Stimulated activated CD4-positive, alpha-beta T cell treated with anti-CD3 and anti-CD28 coated beads, Interleukin-4, amount 100 ng/mL, for 4 hours (primary cell): Measurements from ENCODE around the gene RAB5B.
"Not testable (repeated sequence)": the region's sequence is repeated elsewhere in the genome, so short reads cannot be mapped to it uniquely, and the experiment has no call there.

Experiments
- DNase-seq, 2 experiments: peaks; one replicate each; pipeline ENCODE4 v3.0.0-alpha.2; 2020

Gene RAB5B

DNA sequence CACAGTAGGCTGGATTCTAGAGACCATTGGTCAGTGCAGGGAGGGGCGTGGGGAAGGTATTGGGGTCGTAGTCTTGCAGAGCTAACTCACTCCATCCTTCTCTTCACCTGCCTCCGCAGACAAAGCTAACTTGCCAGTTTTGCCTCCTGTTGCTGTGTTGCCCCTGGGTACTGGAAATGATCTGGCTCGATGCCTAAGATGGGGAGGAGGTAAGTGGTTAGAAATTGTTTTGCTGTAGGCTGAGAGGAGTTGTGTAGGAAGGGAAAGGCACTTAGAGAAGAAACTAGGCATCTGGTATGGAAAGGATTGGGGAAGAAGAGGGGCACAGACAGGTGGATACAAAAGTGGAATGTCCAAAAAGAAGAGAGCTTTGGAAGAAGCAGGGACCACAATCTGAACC, 31.8 kb upstream of the RAB5B start:
- DNase-seq, result no peak

DNA sequence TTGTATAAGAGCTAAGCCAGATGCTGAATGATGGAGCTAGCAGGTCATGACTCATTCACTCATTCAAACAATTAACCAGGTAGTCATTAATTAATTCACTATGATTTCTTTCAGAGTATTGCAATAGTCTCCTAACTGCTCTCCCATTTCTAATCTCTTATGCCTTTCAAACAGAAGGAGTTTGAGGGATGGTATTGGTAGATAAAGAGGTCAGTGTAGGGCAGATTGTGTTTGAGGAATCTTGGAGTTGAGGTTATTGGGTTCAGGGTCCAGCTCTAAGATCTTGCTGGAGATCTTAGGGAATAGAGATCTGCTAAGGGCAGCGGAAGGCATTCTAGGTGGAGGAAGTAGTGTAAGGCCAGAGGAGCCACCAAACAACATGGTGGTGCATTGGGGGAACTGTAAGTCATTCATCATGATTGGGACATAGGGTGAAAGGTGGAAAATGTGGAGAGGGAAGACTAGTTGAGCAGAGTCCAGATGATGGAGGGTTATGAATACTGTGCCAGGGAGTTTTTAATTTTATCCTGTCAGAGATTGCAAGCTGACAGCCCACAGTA, 31.2 kb upstream of the RAB5B start:
- no peak for DNase-seq

DNA sequence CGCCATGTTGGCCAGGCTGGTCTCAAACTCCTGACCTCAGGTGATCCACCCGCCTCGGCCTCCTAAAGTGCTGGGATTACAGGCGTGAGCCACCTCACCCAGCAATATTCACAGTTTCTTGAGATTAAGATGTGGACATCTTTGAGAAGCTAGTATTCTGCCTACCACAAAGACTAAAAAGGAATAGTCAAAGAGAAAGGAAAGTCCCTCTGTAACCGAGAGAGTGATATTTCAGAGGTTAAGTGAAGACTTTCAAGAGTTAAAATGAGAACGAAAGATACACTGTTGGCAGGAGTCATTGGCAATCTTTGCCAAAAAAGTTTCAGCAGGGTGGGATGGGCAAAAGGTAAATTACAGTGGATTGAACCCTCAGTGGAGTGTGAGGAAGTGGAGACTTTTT, 27.3 kb upstream of the RAB5B start:
- DNase-seq, result no peak

DNA sequence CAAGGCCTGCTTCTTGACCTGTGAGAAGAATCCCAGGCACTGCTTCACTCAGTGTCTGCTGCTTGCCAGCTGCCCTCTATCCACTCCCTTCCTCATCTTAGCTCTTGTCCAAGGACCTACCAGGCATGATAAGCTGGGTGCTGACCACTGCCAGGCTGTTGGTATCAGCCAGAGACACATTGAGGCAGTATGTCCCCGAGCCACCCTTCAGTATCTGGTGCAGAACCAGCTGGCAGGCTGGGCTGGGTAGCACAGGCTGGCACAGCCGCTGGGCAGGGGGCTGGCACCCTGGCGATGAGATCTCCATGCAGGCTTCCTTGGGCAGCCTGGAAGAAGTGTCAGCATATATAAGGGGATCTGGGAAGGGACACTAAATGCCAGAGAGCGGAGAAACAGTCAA, 18.5 kb upstream of the RAB5B start:
- DNase-seq, result no peak

DNA sequence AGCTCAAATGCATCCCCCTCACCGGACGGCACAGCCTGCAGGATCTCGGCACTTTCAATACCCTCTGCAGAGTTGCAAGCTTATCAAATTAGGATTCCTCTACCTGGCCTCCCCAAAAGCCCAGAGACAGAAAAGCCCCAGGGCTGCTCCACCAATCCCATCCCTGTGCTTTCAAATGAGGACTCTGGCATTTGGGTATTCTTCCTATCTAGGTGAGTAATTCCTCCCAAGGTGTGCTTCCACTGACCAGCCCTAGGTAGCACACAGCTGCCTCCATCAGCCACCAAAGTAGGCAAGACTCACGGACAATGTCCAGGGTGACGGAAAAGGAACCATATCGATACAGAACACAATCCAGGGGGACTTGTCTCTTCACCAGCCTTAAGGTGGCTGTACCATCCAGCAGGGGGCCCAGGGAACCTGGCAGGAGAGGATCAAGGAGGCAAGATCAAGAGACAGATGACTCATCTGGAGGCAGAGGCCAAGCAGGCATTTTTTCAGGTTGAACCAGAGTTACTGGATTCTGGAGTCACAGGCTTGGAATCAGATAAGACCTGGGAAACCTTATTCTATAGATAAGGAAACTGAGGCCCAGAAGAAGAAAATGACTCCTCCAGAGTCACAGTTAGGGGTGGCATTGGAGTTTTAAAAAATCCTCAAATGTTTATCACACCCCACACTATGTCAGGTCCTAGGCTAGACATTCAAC, 17.9 kb upstream of the RAB5B start:
- peak in 1 of 2 experiments; percentile 44 for DNase-seq

DNA sequence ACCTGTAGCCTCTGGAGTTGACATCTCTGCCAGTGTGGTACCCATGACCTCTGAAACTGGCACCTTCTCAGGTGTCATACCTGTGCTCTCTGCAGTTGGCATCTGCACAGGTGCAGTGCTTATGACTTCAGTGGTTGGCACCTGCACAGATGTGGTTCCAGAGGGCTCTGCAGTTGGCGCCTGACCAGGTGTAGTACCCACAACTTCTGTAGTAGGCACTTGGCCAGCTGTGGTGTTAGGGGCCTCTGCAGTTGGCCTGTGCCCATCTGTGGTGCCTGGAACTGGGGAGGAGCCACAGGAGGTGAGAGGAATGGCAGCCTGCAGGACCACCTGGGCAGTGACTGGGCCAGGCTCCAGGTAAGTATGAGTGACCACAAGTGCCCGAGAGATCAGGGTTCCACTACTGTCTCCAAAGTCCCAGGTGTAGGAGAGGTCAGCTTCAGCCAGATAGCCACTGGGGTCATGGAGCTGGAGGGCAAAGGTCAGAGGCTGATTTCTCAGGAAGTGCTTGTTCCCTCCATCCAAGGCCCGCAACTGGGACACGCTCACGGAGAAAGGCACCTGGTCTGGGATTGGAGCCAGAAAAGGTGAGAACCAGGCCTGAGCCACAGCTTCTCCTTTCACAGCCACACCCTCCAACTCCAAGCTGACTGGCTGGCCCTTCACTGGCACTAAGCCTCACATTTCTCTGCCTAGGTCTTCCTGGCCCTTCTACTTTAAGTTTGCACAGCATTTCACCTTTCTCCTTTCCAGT, 16.6 kb upstream of the RAB5B start:
- no peak for DNase-seq

DNA sequence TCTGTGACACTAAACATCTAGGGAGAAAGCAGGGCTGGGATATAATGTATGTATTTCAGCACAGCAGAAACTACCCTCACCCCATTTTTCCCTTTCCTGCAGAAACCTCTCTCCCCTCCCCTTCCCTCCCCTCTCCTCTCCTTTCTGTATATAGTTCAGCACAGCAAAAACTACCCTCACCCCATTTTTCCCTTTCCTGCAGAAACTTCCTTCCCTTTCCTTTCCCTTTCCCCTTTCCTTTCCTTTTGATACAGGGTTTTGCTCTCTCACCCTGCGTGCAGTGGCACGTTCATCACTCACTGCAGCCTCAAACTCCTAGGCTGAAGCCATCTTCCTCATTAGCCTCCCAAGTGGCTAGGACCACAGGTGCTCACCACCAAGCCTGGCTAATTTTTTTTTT, 10.1 kb upstream of the RAB5B start:
- no peak for DNase-seq

DNA sequence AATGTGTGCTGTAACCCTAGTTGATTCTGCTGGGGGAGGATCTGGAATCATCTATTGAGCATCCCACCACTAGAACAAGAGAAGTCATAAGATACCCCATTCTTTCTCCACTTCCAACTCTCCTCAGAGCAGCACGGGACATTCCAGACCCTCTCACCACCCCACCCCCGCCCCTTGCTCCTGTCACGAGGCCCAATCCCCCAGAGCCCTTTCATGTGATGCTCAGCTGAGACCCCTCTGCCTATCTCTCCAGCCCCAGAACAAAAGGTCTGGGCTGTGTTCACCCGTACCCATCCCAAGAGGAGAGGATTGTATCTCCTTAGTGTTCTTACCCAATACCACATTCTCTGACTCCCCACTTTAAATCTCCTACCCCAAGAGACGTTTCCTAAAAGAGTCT, 8.6 kb upstream of the RAB5B start:
- DNase-seq, result no peak

DNA sequence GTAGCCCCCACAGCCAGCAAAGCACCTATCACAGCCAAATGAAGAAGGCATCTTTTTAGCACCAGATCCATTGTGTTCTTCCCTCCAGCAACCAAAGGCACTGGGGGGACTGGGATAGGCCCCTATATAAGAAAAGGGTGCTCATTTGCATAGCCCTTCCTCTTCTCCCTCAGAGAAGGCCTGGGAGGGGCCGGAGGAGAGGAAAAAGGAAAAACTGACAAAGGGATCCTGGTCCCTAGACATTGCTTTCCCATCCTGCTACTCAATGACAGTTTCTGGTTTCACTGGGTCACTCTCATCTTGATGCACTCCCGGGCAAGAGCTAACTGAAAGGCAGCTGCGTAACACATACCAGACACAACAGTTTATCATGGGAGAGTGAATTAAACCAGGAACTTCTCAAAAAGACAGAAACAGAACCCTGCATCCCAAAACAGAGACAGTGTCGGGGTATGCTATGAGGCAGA, 7.9 kb upstream of the RAB5B start, which contains the start of gene PMEL:
Gene PMEL (minus strand): TSS at position 102 of the 467 bp plus-strand sequence. CDS start 31 bp downstream, at position 71.
- no peak for DNase-seq

DNA sequence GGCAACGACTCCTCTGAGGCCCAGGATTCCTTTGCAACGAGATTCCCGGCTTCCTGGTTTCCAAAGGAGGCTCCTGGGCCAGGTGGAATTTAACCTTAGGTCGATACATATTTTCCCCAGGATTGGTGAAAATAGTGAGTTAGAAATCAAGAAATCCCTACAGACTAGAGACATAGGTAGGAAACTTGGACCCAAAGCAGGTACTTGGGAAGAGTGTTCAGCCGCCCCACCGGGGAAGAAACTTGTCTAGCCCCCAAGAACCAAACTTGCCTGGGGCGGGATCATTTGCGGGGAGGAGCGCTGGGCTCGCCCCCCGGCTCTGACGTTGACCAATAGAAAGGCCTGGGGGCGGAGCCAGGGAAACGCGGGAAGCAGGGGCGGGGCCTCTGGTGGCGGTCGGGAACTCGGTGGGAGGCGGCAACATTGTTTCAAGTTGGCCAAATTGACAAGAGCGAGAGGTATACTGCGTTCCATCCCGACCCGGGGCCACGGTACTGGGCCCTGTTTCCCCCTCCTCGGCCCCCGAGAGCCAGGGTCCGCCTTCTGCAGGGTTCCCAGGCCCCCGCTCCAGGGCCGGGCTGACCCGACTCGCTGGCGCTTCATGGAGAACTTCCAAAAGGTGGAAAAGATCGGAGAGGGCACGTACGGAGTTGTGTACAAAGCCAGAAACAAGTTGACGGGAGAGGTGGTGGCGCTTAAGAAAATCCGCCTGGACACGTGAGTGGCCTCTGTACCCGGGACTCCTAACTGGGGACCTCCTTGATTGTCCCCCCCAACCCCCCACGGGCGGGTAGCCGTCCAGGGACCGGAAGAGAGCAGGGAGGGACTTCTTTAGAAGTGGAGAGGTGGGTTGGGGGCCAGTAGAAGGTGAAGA, 7.2 kb upstream of the RAB5B start, which contains the start of gene CDK2:
Gene CDK2 (plus strand): TSS at position 423 of the 874 bp plus-strand sequence. CDS start 179 bp downstream, at position 602.
- DNase-seq, result peak; percentile 88 to 92

DNA sequence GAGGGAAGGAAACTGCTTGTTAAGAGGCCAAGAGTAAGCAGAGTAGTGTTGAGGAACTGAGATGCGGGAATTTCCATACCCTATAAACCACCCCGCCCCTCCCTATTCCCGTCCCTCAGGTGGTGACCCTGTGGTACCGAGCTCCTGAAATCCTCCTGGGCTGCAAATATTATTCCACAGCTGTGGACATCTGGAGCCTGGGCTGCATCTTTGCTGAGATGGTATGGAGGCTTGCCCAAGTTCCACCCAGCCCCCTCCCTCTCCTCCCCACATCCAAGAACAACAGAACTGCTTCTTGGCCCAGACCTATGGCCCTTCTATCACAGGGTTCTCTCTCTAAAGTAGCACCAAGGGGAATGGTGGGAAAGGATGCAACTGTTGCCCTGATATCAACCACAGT, 4.5 kb upstream of the RAB5B start:
- DNase-seq, result no peak

DNA sequence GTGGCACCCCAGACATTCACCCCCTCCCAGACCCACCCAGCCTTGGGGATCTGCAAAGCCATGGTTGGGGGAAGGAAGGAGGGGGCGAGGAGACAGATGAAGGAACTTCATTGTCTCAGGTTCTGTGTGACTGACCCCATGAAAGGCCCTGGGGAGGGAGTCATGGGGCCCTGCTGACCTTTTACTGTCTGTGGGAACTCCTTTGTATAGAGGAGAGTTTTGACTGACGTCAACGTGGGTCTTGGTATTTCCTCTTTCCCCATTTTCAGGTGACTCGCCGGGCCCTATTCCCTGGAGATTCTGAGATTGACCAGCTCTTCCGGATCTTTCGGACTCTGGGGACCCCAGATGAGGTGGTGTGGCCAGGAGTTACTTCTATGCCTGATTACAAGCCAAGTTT, 3.1 kb upstream of the RAB5B start:
- no peak for DNase-seq

DNA sequence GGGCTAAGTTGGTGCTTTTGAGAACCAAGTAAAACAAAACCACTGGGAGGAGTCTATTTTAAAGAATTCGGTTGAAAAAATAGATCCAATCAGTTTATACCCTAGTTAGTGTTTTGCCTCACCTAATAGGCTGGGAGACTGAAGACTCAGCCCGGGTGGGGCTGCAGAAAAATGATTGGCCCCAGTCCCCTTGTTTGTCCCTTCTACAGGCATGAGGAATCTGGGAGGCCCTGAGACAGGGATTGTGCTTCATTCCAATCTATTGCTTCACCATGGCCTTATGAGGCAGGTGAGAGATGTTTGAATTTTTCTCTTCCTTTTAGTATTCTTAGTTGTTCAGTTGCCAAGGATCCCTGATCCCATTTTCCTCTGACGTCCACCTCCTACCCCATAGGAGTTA, 1.8 kb upstream of the RAB5B start:
- no peak for DNase-seq

DNA sequence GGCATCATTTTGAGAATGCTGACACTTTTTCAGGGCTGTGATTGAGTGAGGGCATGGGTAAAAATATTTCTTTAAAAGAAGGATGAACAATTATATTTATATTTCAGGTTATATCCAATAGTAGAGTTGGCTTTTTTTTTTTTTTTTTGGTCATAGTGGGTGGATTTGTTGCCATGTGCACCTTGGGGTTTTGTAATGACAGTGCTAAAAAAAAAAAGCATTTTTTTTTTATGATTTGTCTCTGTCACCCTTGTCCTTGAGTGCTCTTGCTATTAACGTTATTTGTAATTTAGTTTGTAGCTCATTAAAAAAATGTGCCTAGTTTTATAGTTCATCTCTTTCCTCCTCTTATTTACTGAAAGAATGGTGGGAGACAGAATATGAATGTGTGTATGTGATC, 1.4 kb upstream of the RAB5B start:
- DNase-seq, result no peak

DNA sequence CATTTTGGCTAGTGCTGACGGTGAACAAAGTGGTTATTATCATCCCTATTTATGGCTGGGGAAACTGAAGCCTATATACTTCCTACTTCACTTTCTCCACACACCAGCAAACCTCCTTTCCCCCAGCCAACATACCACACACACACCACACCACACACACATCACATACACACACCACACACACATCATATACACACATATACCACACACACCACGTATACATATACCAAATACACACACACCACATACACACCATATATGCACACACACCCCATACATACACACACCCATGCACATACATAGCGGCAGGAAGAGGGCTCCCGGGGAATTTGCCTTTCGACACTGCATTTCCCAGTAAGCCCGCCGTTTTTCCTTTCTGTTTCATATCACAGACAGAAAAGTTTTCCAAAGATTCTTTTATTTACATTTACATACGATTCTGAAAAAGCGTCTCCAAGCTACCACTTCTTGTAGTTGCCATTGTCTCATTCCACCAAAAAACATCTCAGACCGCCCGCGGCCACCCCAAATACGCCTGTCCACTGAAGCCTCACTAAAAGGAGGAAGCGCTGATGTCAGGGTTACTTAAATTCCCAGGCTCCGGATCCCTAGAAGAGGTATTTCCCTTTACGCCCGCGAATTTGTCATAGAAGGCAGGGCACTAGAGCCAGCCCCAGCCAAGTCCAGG, 823 bp upstream of the RAB5B start:
- DNase-seq, result no peak

DNA sequence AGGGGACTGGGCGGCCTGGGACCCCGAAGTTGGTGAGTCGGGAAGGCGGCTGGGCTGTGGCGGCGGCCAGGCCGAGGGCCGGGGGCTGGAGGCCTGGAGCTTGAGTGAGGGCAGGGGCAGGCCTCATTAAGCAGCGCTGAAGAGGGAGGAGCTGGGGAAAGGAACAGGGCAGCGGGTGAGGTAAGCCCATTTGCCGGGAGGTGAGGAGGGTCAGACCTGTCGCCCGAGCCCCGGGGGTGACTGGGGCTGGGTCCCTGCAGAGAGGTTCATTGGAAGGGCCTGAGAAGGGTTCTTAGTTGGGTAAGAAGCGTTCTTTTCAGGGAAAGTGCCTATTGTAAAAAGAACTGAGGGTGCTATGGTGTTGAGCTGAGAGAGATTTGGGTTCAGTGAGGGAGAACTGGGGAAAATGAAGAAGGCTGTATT, 441 bp downstream of the RAB5B start:
- DNase-seq, result no peak

DNA sequence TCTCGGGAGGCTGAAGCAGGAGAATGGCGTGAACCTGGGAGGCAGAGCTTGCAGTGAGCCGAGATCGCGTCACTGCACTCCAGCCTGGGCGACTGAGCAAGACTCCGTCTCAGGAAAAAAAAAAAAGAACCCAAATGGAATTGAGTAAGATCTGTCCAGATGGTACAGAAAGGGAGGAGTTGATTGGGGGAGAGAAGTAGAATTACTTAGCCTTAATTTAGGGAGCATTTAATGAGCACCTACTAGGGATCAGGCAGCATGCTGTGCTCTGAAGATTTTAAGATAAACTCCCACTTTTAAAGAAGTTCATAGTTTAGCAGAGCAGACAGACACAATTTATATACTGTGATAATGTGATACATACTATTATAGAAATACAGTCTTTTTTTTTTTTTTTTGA, 4.5 kb downstream of the RAB5B start:
- no peak for DNase-seq

DNA sequence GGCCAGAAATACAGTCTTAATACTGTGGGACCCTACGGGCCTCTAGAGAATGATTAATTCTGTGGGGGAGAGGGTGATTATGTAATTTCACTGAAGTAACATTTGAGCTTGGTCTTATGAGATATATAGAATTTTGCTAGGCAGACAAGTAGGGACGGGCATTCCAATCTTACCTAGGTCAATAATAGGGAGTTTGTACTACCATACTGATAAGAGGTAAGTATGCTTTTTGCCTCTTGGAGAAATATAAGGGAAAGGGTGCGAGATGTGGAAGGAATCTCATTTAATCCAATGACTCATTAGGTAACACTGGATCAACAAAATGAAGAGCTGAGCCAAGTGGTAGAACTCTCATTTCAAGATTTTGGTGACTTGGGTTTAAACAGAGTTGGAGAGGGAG, 5.2 kb downstream of the RAB5B start:
- no peak for DNase-seq

DNA sequence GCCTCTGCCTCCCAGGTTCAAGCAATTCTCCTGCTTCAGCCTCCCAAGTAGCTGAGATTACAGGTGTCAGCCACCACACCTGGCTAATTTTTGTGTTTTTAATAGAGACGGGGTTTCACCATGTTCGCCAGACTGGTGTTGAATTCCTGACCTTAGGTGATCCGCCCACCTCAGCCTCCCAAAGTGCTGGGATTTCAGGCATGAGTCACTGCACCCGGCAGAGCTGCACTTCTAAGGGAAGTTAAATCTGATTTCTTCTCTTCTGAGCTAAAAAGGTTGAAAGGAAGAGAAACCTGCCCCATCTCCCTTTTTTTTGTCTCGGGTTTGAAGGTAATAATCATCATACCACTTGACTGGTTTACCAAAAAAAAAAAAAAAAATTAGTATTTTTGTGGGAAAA, 8.0 kb downstream of the RAB5B start:
- not testable (repeated sequence) for DNase-seq

DNA sequence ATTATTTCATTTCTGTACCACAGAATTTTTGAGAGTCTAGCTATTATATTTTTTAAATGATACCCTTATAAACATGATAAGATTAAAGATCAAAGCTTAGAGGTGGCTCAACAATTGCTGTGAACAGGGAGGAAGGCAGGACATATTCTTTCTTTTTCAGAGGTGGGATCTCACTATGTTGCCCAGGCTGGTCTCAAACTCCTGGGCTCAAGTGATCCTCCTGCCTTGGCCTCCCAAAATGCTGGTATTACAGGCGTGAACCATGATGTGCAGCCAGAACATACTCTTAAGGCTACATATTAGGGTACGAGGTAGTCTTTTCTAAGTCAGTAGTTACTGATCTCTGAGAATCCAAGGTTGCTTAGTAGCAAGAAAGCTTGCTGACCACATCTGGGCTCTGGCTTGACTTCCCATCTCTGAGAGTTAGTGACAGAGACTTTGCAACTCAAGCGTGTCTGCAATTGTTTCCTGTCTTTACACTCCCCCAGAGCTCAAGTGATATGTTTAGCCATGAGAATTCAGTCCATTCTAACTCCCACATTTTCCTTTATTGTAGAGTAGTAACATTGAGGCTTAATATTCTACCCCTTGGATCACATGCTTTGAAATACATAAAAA, 8.6 kb downstream of the RAB5B start:
- no peak for DNase-seq

DNA sequence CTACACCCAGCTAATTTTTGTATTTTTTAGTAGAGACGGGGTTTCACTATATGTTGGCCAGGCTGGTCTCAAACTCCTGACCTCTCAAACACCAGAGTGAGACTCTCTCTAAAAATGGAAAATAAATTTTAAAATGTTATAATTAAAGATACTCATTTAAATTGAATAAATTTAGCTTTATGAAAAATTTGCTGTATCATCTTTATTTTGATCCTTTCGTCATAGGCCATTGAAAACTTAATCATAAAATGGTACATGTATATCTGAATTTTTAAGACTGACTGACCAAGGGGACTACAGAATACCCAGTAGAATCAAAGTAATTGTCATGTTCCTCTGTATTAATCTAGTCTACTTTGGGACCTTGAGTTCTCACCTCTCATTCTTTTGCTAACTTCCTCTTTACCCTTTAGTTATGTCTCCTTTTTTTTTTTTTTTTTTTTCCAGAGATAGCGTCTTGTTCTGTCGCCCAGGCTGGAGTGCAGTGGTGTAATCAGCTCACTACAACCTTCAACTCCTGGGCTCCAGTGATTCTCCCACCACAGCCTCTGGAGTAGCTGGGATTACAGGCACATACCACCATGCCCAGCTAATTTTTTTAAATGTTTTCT, 9.5 kb downstream of the RAB5B start:
- DNase-seq, result no peak
